ENCODE data around the gene EXD3. TPM values are rescaled to one million over a fixed set of nuclear protein-coding genes. Genes with fewer than 3 reads are reported as not detected.

The EXD3 gene
- total and polyA plus RNA-seq, 7 donors: 8.9 to 29.7 (median 18.0) TPM

DNA sequence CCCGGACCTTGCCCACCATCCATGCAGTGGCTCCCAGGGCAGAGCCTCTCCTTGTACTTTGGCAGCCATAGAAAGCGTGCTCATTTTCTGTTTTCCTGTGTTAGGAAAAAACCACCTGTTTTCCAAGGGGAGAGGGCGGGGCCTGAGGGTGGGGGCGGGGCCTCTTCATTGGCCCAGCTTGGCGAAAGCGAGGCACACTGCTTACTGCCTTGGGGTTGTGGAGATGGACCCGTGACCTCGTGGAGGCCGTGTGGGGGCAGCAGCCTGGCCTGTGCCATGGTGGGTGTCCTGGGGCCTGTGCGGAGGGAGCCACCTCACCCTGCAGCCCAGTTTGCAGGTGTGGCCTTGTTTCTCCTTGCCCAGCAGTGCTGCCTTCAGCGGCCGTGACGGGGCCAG, 149.9 kb downstream of the EXD3 start:
- H3K36me3 ChIP-seq: peaks cover 17 to 37% (median 26%) of the 10 kb centered on the region in 4 donors
- intact Hi-C loops (cut with DNase I): no loop called here

GRCh38 chr9:137272241-137273094, 150.5 kb downstream of the EXD3 start:
- peaks cover 17 to 43% (median 26%) of the 10 kb centered on the region in 4 donors for H3K36me3 ChIP-seq
- peaks cover 10 to 33% (median 13%) of the 10 kb centered on the region in 3 donors for H3K27me3 ChIP-seq
- WGBS, 2 donors: 93 to 96% methylated on average over 39 of the region's 39 CpGs
- intact Hi-C loops (cut with DNase I): no loop called here
- no peaks in the 10 kb centered on the region for H3K9me3 ChIP-seq
- no peak overlapping the region for H3K4me3 ChIP-seq
- no peak for TF ChIP-seq CTCF (IDR thresholded peaks at IDR 0.05)
- no peak for DNase-seq
- peaks cover 0 to 33% (median 31%) of the 10 kb centered on the region in 4 donors for H3K4me1 ChIP-seq
- no peak overlapping the region for H3K27ac ChIP-seq

More for the DNA sequence above, 149.9 kb downstream of the EXD3 start:
- Histone ChIP-seq H3K27ac (no peak overlapping the region), H3K4me3 (no peak overlapping the region), H3K27me3 (peaks cover 10 to 39% (median 19%) of the 10 kb centered on the region in 3 donors), H3K9me3 (no peaks in the 10 kb centered on the region), H3K4me1 (peaks cover 0 to 36% (median 34%) of the 10 kb centered on the region in 4 donors)
- no peak for DNase-seq
- 69 to 88% methylated on average over 13 of the region's 13 CpGs for WGBS, 2 donors
- no peak for TF ChIP-seq CTCF (IDR thresholded peaks at IDR 0.05)

- TF ChIP-seq EP300 (IDR thresholded peaks at IDR 0.05): no peak
- TF ChIP-seq POLR2A (IDR thresholded peaks at IDR 0.05): no peak
- TF ChIP-seq POLR2AphosphoS5 (IDR thresholded peaks at IDR 0.05): no peak
- no peak for TF ChIP-seq CTCF (IDR thresholded peaks at IDR 0.05)
- DNase-seq: no peak
- Histone ChIP-seq H3K36me3 (peaks cover 23 to 51% (median 30%) of the 10 kb centered on the region in 4 donors), H3K27ac (no peak overlapping the region), H3K4me1 (peaks cover 0 to 25% (median 24%) of the 10 kb centered on the region in 4 donors), H3K27me3 (peaks cover 4 to 25% (median 5%) of the 10 kb centered on the region in 3 donors), H3K9me3 (no peaks in the 10 kb centered on the region), H3K4me3 (no peak overlapping the region)
- WGBS, 2 donors: 33 to 53% methylated on average over 3 of the region's 3 CpGs
- intact Hi-C loops (cut with DNase I): no loop called here
Measured at GRCh38 chr9:137271696-137272076, 151.3 kb downstream of the EXD3 start.

DNA sequence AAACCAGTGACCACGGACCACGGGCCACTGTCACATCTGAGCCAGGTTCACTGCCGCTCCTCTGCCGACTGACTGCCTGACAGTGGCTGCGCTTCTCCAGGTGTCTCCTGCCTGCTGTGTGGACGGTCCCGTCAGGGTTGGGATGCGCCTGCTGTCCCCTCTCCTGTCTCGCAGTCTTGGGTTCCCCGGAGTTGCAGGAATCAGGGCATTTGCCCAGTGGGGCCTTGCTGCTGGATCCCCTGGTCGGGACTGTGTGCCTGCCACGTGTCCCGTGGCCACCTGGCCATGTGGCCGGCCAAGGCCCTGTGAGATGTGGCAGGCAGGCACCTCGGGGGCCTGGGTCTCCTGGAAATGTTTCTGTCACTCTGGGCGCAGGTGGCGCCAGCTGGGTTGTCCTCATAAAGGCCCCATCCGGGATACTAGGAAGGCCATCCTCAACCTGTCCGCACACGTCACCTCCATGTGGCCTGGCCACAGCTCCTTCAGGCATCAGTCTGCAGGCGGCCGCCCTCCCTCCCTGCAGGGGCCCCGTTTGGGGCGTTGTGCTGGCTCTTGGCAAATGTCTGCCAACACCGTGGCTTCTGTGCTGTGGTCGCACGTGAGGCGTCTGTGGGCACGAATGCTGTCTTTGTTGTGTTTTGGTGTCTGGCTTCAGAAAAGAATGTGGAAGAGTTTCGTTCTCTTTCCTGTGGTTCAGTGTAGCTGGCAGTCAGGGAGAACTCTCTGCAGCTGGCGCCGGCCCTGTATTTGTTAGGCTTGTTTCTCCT, 151.8 kb downstream of the EXD3 start:
- DNase-seq: no peak
- Histone ChIP-seq H3K4me3 (no peak overlapping the region), H3K4me1 (peaks cover 0 to 19% (median 18%) of the 10 kb centered on the region in 4 donors), H3K27ac (no peak overlapping the region), H3K9me3 (no peaks in the 10 kb centered on the region), H3K27me3 (peaks cover 0 to 19% (median 0%) of the 10 kb centered on the region in 3 donors), H3K36me3 (peaks cover 28 to 57% (median 34%) of the 10 kb centered on the region in 4 donors)
- no peak for TF ChIP-seq POLR2AphosphoS5 (IDR thresholded peaks at IDR 0.05)
- no peak for TF ChIP-seq CTCF (IDR thresholded peaks at IDR 0.05)
- TF ChIP-seq EP300 (IDR thresholded peaks at IDR 0.05): no peak
- no peak for TF ChIP-seq POLR2A (IDR thresholded peaks at IDR 0.05)
- intact Hi-C loops (cut with DNase I): no loop called here
- WGBS, 2 donors: 76 to 91% methylated on average over 32 of the region's 32 CpGs

Measured in sigmoid colon (tissue), 7 donors.